Chondrocyte (in vitro differentiated cells): ENCODE results near the gene LCN12. TPM values are rescaled to one million over a fixed set of nuclear protein-coding genes. Genes with fewer than 3 reads are reported as not detected.

Experiments
- DNase-seq: peaks from one replicate; pipeline ENCODE4 v3.0.0; 2021; ENCODE audit warnings: mixed read lengths, low spot score
- H3K27ac Mint-ChIP-seq: one replicate; pipeline ENCODE4 v1.8.0; 2021; ENCODE audit warnings: mild to moderate bottlenecking, moderate library complexity, mixed read lengths; ENCODE audit not compliant: unreplicated experiment
- H3K27me3 Mint-ChIP-seq: 2 replicates; pipeline ENCODE4 v1.8.0; 2021; ENCODE audit warnings: low read depth, mixed read lengths
- H3K36me3 Mint-ChIP-seq: 2 replicates; pipeline ENCODE4 v1.8.0; 2021; ENCODE audit warnings: low read depth, mixed read lengths
- H3K4me1 Mint-ChIP-seq: 2 replicates; pipeline ENCODE4 v1.8.0; 2021; ENCODE audit warnings: low read depth, mild to moderate bottlenecking, mixed read lengths
- H3K4me3 Mint-ChIP-seq: one replicate; pipeline ENCODE4 v1.8.0; 2021; ENCODE audit warnings: mild to moderate bottlenecking, moderate library complexity, mixed read lengths; ENCODE audit not compliant: unreplicated experiment
- H3K9me3 Mint-ChIP-seq: 2 replicates; pipeline ENCODE4 v1.8.0; 2021; ENCODE audit warnings: low read depth, mixed read lengths
- total RNA-seq: library from RNA; stranded (reverse); gene quantifications from 3 replicates; pipeline ENCODE4 v1.2.1, GENCODE V29; 2021
- TF ChIP-seq, protein P1 (sequence below): fragments of 200-600 bp; sonication (generic); IDR thresholded peaks from 2 replicates; pipeline ENCODE4 v1.5.0; 2021; ENCODE audit warnings: antibody characterized with exemption, mild to moderate bottlenecking, moderate library complexity

Gene LCN12
- total RNA-seq, 1 donor from 2014 or later = 0.60 TPM

DNA sequence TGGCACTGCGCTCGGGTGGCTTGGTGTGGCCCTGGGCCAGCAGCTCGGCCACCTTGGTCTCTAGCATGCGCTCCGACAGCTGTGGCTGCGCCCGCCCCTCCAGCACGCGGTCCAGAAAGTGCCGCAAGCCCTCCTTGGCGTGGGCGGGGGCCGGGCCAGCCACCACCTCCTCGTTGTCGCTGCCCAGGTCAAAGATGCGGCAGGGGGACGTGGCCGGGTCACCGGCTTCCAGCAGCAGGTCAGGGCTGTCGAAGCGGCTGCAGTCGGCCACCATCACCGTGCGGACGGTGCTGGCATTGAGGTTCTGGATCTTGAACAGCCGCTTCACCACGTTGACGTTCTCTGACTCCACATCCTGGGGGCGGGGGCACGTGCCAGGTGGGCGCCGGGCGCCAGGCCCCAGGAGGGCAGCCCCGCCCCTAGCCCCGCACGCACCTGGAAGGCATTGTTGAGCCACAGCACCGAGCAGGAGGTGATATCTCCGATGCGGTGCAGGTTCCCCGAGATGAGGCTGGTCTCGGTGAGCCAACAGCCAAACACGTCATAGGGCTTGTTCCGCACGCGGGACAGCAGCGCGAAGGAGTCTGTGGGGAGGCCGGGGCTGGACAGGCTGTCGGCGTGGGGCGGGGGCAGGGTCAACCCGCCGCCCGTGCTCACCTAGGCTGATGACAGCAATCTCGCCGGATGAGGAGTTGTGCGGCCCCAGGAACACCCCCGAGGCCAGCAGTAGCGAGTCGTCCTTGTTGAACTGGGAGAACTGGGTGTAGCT lies 9.8 kb upstream of the LCN12 start:
- peak; percentile 82 for DNase-seq
- no peak overlapping the region for H3K27ac Mint-ChIP-seq

DNA sequence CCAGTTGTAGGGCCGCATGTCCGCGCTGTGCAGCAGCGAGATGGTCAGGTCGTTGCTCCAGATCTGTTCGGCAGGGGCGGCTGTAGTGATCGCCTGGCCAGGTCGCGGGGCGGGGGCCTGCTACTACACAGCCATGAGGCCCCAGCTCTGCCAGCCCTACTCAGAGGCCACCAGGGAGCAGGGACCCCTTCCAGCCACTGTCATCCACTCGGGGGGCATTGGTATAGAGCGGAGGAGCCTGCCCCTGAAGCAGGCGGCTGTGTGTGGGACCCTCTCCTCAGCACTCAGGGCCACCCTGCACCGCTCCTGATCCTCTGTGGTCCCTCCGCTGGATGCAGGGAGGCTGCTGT lies 9.2 kb upstream of the LCN12 start:
- H3K4me1 Mint-ChIP-seq = peaks cover 6% of the 10 kb centered on the region
- no peaks in the 10 kb centered on the region for H3K27me3 Mint-ChIP-seq
- DNase-seq = peak; percentile 83
- H3K27ac Mint-ChIP-seq = no peak overlapping the region
- TF ChIP-seq, protein P1, sequence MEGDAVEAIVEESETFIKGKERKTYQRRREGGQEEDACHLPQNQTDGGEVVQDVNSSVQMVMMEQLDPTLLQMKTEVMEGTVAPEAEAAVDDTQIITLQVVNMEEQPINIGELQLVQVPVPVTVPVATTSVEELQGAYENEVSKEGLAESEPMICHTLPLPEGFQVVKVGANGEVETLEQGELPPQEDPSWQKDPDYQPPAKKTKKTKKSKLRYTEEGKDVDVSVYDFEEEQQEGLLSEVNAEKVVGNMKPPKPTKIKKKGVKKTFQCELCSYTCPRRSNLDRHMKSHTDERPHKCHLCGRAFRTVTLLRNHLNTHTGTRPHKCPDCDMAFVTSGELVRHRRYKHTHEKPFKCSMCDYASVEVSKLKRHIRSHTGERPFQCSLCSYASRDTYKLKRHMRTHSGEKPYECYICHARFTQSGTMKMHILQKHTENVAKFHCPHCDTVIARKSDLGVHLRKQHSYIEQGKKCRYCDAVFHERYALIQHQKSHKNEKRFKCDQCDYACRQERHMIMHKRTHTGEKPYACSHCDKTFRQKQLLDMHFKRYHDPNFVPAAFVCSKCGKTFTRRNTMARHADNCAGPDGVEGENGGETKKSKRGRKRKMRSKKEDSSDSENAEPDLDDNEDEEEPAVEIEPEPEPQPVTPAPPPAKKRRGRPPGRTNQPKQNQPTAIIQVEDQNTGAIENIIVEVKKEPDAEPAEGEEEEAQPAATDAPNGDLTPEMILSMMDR = no peak
- no peaks in the 10 kb centered on the region for H3K9me3 Mint-ChIP-seq
- peak overlapping the region; percentile 68 for H3K4me3 Mint-ChIP-seq
- H3K36me3 Mint-ChIP-seq = peaks cover 12% of the 10 kb centered on the region

More for the DNA sequence above, 9.8 kb upstream of the LCN12 start:
- Mint-ChIP-seq H3K36me3 (peaks cover 12% of the 10 kb centered on the region), H3K4me3 (no peak overlapping the region), H3K9me3 (peaks cover under 1% of the 10 kb centered on the region), H3K27me3 (no peaks in the 10 kb centered on the region), H3K4me1 (peaks cover 6% of the 10 kb centered on the region)
- TF ChIP-seq, protein P1 = no peak

DNA sequence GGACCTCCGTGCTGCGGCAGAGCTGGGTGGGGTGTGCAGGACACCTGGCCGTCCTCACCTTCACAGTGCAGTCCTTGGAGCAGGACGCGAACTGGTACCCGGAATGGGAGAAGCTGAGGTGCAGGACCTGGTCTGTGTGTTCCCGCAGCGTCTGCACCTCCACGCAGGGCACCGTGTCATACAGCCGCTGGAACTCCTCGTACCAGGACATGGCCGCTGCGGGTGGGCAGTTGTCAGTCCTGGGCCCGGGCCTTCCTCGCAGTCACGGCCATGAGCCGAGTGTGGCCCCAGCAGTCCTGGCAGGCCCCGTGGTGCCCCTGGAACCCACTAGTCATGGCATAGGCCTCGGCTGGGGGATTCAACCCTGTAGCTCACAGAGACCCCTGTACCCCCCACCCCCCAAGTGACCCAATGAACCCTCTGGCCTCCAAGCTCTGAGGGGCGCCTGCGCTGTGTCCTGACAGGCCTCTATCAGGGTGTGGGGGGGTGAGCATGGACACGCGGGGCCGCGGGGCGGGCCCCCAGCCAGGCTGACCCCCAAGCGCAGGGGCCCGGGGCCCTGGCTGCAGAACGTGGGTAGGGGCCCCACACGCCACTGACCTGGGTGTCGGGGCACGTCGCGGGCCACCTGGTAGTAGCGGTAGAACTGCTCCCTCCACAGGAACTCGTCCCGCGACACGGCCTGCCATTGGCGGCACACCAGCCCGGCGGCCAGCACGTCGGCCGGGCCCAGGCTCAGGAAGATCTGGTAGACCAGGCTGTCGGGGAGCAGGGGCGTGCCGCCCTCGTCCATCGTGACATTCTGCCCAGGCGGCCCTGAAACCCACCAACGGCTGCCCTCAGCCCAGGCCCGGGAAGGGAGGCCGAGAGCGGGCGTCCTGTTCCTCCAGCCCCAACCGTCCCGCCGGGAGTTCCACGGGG lies 8.5 kb upstream of the LCN12 start:
- peak overlapping the region; percentile 69 for H3K27ac Mint-ChIP-seq
- TF ChIP-seq, protein P1 = peak; percentile 35
- peak; percentile 94 for DNase-seq
- peak overlapping the region; percentile 70 for H3K4me3 Mint-ChIP-seq
- H3K4me1 Mint-ChIP-seq = peaks cover 9% of the 10 kb centered on the region
- no peaks in the 10 kb centered on the region for H3K9me3 Mint-ChIP-seq
- H3K27me3 Mint-ChIP-seq = no peaks in the 10 kb centered on the region
- H3K36me3 Mint-ChIP-seq = peaks cover 11% of the 10 kb centered on the region

DNA sequence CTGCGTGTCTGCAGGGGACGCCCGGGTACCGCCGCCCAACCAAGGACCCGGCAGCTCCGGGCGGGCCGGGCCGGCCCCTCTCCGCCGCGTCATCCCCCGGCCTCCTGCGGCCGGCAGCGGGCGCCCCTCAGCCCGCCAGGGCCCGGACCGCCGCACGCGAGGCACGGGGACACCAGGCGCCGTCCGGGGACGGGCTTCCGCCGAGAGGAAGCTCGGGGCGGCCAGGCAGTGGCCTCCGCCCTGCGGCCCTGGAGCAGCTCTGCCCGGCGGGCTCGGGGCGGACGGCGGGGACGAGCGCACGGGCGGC lies 7.9 kb upstream of the LCN12 start:
- Mint-ChIP-seq H3K27ac (no peak overlapping the region), H3K4me3 (peak overlapping the region; percentile 70), H3K9me3 (no peaks in the 10 kb centered on the region), H3K4me1 (peaks cover 9% of the 10 kb centered on the region), H3K27me3 (no peaks in the 10 kb centered on the region), H3K36me3 (peaks cover 7% of the 10 kb centered on the region)
- TF ChIP-seq, protein P1 = no peak
- peak; percentile 90 for DNase-seq

DNA sequence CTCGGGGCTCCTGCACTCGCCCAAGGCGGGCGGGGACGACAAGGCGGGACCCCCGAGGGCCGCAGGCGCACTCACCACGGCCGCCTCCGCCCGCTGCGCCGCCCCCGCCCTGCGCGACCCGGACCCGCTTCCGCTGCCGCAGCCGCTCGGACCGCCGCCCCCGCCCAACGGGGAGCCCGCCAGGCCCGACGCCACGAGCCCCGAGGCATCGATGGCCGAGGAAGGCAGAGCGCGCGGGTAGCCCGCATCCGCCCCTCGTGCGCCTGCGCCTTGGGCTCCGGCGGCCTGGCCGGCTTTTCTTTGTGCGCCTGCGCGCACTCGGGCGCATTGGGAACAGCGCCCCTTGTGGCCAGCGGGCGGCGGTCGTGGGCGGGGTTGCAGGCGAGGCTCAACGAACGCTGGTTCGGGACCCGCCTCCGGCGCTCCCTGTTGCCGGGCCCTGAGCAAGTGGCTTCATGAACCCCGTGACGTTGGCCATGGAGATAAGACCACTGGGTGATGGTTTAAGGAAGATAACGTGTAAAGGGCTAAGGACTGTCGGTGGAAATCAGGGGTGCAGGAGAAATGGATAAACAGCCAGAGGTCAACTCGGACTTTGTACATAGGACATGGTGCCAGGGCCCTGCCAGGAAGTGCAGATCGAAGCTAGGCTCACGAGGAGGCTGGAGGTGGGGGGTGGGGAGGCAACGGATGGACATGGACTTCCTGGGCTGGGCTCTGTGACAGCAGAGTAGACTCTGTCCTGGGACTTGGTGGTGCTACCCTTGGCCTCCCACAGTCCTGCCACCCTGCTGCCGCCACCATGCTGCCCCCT lies 7.3 kb upstream of the LCN12 start, which contains the start of the genes C8G and FBXW5:
TSS of gene C8G (plus strand) at position 725 of the 814 bp plus-strand sequence. CDS start at position 803, 78 bp downstream.
TSS of gene FBXW5 (minus strand) at position 220 of the 814 bp plus-strand sequence. CDS start 655 bp downstream, outside the sequence.
- H3K36me3 Mint-ChIP-seq = peaks cover 5% of the 10 kb centered on the region
- peaks cover 9% of the 10 kb centered on the region for H3K4me1 Mint-ChIP-seq
- H3K4me3 Mint-ChIP-seq = peak within 1 kb of the TSS; percentile 70
- no peaks in the 10 kb centered on the region for H3K9me3 Mint-ChIP-seq
- H3K27me3 Mint-ChIP-seq = no peaks in the 10 kb centered on the region
- DNase-seq = peak; percentile 97
- TF ChIP-seq, protein P1 = peak; percentile 94
- peak within 1 kb of the TSS; percentile 69 for H3K27ac Mint-ChIP-seq
